Effector CD4-positive, alpha-beta T cell (primary cell): ENCODE results near the gene PIK3CD.
A peak's percentile ranks its signal among the peaks of the same experiment; 100 is the strongest.

ENCODE experiments used
- DNase-seq: peaks from one replicate; pipeline ENCODE4 v3.0.0-alpha.2; 2020

The PIK3CD gene

GRCh38 chr1:9720785-9721605, 69.5 kb downstream of the PIK3CD start:
- DNase-seq, result no peak

- DNase-seq, result peak; percentile 75
Observed at GRCh38 chr1:9721606-9722377, 70.3 kb downstream of the PIK3CD start.

GRCh38 chr1:9722378-9722749, 70.8 kb downstream of the PIK3CD start:
- DNase-seq, result no peak

GRCh38 chr1:9723068-9723805, 71.7 kb downstream of the PIK3CD start:
- DNase-seq, result no peak

GRCh38 chr1:9723926-9724325, 72.4 kb downstream of the PIK3CD start:
- DNase-seq, result no peak

GRCh38 chr1:9724706-9725476, 73.4 kb downstream of the PIK3CD start:
- DNase-seq, result peak; percentile 59

GRCh38 chr1:9726406-9726805, 74.9 kb downstream of the PIK3CD start:
- DNase-seq, result no peak

GRCh38 chr1:9726905-9727595, 75.5 kb downstream of the PIK3CD start:
- no peak for DNase-seq

GRCh38 chr1:9728451-9729295, 77.1 kb downstream of the PIK3CD start:
- peak; percentile 33 for DNase-seq

GRCh38 chr1:9729523-9729922, 78.0 kb downstream of the PIK3CD start:
- DNase-seq, result no peak

- DNase-seq, result no peak
Observed at GRCh38 chr1:9730096-9730901, 78.8 kb downstream of the PIK3CD start.

GRCh38 chr1:9731051-9731537, 79.6 kb downstream of the PIK3CD start:
- no peak for DNase-seq

GRCh38 chr1:9731561-9731960, 80.0 kb downstream of the PIK3CD start:
- no peak for DNase-seq

GRCh38 chr1:9732123-9732971, 80.8 kb downstream of the PIK3CD start:
- no peak for DNase-seq

- DNase-seq, result no peak
Observed at GRCh38 chr1:9733160-9733789, 81.7 kb downstream of the PIK3CD start.

GRCh38 chr1:9735800-9736199, 84.3 kb downstream of the PIK3CD start:
- DNase-seq, result no peak

GRCh38 chr1:9736241-9736640, 84.7 kb downstream of the PIK3CD start:
- no peak for DNase-seq

- DNase-seq, result no peak
Observed at GRCh38 chr1:9737057-9737456, 85.5 kb downstream of the PIK3CD start.
